Transverse colon (tissue), 4 donors: Measurements from ENCODE around the gene LGSN.
A peak's percentile ranks its signal among the peaks of the same experiment; 100 is the strongest.

Experiments used
- CTCF ChIP-seq, 5 experiments: fragments of 200-600 bp in 3 of 5; fragments of 450-650 bp in 2 of 5; sonication (generic) in 3 of 5; IDR thresholded peaks; 1 replicate in 2 of 5; 2 replicates in 3 of 5; pipeline ENCODE4 v1.5.1; 2016 to 2017; ENCODE audit warnings: antibody characterized with exemption in 5 of 5, inconsistent platforms in 3 of 5, mild to moderate bottlenecking in 2 of 5, moderate library complexity in 1 of 5
- EP300 ChIP-seq: sonication (generic); formaldehyde crosslinking; IDR thresholded peaks from one replicate; pipeline ENCODE4 v1.6.1; 2017; ENCODE audit warnings: antibody characterized with exemption, low read depth
- POLR2A ChIP-seq: fragments of 450-650 bp; IDR thresholded peaks from one replicate; pipeline ENCODE4 v1.6.1; 2016; ENCODE audit warnings: antibody characterized with exemption, mild to moderate bottlenecking, moderate library complexity
- POLR2AphosphoS5 ChIP-seq, 3 donors: sonication (generic); formaldehyde crosslinking; IDR thresholded peaks; one replicate each; pipeline ENCODE4 v1.6.1; 2016; ENCODE audit warnings: antibody characterized with exemption in 3 of 3

DNA sequence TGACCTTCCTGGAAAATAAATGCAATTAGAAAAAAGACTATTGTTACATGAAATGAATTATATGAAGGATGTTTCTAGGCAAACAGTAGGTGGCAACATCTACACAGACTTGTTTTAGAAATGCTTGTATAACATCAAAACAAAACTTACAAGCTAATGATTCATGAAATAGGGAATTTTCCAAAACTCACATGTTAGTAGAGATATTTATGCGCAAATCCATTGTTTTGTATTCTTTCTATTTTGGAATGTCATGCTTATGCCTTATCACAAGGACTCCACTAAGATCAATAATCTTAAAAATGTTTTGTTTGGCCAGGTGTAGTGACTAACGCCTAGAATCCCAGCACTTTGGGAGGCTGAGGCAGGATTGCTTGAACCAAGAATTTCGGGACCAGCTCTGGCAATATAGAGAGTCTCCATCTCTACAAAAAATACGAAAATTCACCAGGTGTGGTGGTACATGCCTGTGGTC lies 32.3 kb upstream of the LGSN start:
- TF ChIP-seq POLR2AphosphoS5 (IDR thresholded peaks at IDR 0.05), result no peak
- TF ChIP-seq CTCF (IDR thresholded peaks at IDR 0.05), result peak; percentile 28 to 52 (median 39)
- TF ChIP-seq EP300, result no peak
- no peak for TF ChIP-seq POLR2A
